H1 (cell line): Measurements from ENCODE around the gene RBM18. TPM values are rescaled to one million over a fixed set of nuclear protein-coding genes. Genes with fewer than 3 reads are reported as not detected.

ENCODE experiments used
- ATF2 ChIP-seq: IDR thresholded peaks from 2 replicates; pipeline ENCODE4 v1.6.1; 2012; ENCODE audit warnings: low read length, inconsistent platforms
- BCL11A ChIP-seq, 2 experiments: IDR thresholded peaks; one replicate each; pipeline ENCODE4 v1.6.1; 2011; ENCODE audit warnings: low read depth in 2 of 2, low read length in 2 of 2, mild to moderate bottlenecking in 2 of 2
- CBX8 ChIP-seq: fragments of 300-800, 300-1000 bp; sonication (generic); IDR thresholded peaks from 2 replicates; pipeline ENCODE4 v1.7.1; 2016; ENCODE audit warnings: low read depth, low read length, borderline replicate concordance
- CTCF ChIP-seq, 3 experiments: IDR thresholded peaks; 1 replicate in 2 of 3; 2 replicates in 1 of 3; pipeline versions ENCODE4 v1.5.1 to v1.6.1; 2011; ENCODE audit warnings: low read length in 3 of 3, mild to moderate bottlenecking in 3 of 3, inconsistent platforms in 2 of 3, low read depth in 1 of 3, moderate library complexity in 1 of 3; ENCODE audit not compliant: insufficient read depth in 1 of 3; ENCODE audit errors: control extremely low read depth in 1 of 3
- EGR1 ChIP-seq: IDR thresholded peaks from 2 replicates; pipeline ENCODE4 v1.6.1; 2011; ENCODE audit warnings: low read depth, low read length, borderline replicate concordance
- EZH2 ChIP-seq: fragments of 200-600 bp; sonication (generic); IDR thresholded peaks from 2 replicates; pipeline ENCODE4 v1.7.1; 2012; ENCODE audit warnings: low read depth, mild to moderate bottlenecking, moderate library complexity, low read length, inconsistent platforms; ENCODE audit not compliant: severe bottlenecking
- GABPA ChIP-seq: IDR thresholded peaks from 2 replicates; pipeline ENCODE4 v1.6.1; 2011; ENCODE audit warnings: mild to moderate bottlenecking, low read length, moderate library complexity, borderline replicate concordance; ENCODE audit not compliant: insufficient read depth
- GTF2F1 ChIP-seq: IDR thresholded peaks from 2 replicates; pipeline ENCODE4 v1.6.1; 2012; ENCODE audit warnings: low read depth, low read length, improper control_type of control experiment, borderline replicate concordance
- HDAC6 ChIP-seq: IDR thresholded peaks from one replicate; pipeline ENCODE4 v1.7.1; 2012; ENCODE audit warnings: low read depth, mild to moderate bottlenecking, inconsistent platforms, low read length, moderate library complexity
- KDM1A ChIP-seq: fragments of 200-600, 300-600 bp; sonication (generic); IDR thresholded peaks from 2 replicates; pipeline ENCODE4 v1.7.1; 2016; ENCODE audit warnings: mild to moderate bottlenecking, low read length, borderline replicate concordance
- POU5F1 ChIP-seq: IDR thresholded peaks from 2 replicates; pipeline ENCODE4 v1.6.1; 2011; ENCODE audit warnings: low read depth, mild to moderate bottlenecking, low read length, moderate library complexity
- RFX5 ChIP-seq: IDR thresholded peaks from 2 replicates; pipeline ENCODE4 v1.6.1; 2011; ENCODE audit warnings: low read depth, low read length, improper control_type of control experiment, borderline replicate concordance
- SAP30 ChIP-seq: fragments of 300-600 bp; sonication (generic); IDR thresholded peaks from 2 replicates; pipeline ENCODE4 v1.7.1; 2012; ENCODE audit warnings: low read length, moderate library complexity, mild to moderate bottlenecking, inconsistent platforms; ENCODE audit not compliant: insufficient read depth, insufficient replicate concordance
- SIRT6 ChIP-seq: IDR thresholded peaks from one replicate; pipeline ENCODE4 v1.7.1; 2012; ENCODE audit warnings: low read length, inconsistent platforms
- SP1 ChIP-seq: IDR thresholded peaks from 2 replicates; pipeline ENCODE4 v1.6.1; 2011; ENCODE audit warnings: low read depth, low read length
- SP4 ChIP-seq: IDR thresholded peaks from 2 replicates; pipeline ENCODE4 v1.6.1; 2012; ENCODE audit warnings: low read length, inconsistent platforms
- TAF1 ChIP-seq: IDR thresholded peaks from 2 replicates; pipeline ENCODE4 v1.6.1; 2011; ENCODE audit warnings: mild to moderate bottlenecking, low read depth, low read length
- TCF12 ChIP-seq: IDR thresholded peaks from 2 replicates; pipeline ENCODE4 v1.6.1; 2011; ENCODE audit warnings: low read depth, mild to moderate bottlenecking, low read length
- YY1 ChIP-seq: IDR thresholded peaks from 2 replicates; pipeline ENCODE4 v1.6.1; 2011; ENCODE audit warnings: low read depth, mild to moderate bottlenecking, low read length
- ZNF274 ChIP-seq: IDR thresholded peaks from 2 replicates; pipeline ENCODE4 v1.7.0; 2012; ENCODE audit warnings: low read length, borderline replicate concordance; ENCODE audit errors: extremely low read depth
- polyA plus RNA-seq, 7 experiments: library from polyadenylated mRNA; depleted of rRNA in 3 of 7; stranded (reverse) in 5 of 7; unstranded in 2 of 7; fragments of >200 nt in 5 of 7; fragments of 200-250 nt in 2 of 7; gene quantifications; 1 replicate in 5 of 7; 2 replicates in 1 of 7; 4 replicates in 1 of 7; pipeline versions ENCODE4 v1.2.1 to v1.2.3, GENCODE V29; 2011 to 2013; ENCODE audit warnings: missing spikeins in 2 of 7, mixed read lengths in 2 of 7
- total RNA-seq: library from RNA; stranded (reverse); fragmentation: NEBNext Ultra II Directional; extraction: Animal tissue kit (Norgen Biotek cat#: 25700); gene quantifications from 2 replicates; pipeline ENCODE4 v1.2.1, GENCODE V29; 2021

The RBM18 gene
- total and polyA plus RNA-seq, 2 of the 8 experiments (the other 6 are each of a cell fraction or from before 2014, with no cell fraction given) = 5.9 to 14.3 TPM

- TF ChIP-seq BCL11A (IDR thresholded peaks at IDR 0.05; ENCODE audit: low read depth in 2 of 2, low read length in 2 of 2) (no peak), ZNF274 (no peak), CBX8 (no peak), CTCF (IDR thresholded peaks at IDR 0.05; ENCODE audit: control extremely low read depth in 1 of 3, insufficient read depth in 1 of 3, low read depth in 1 of 3, low read length in 3 of 3) (no peak), EZH2 (no peak), GABPA (no peak), ATF2 (peak; percentile 78; the same call in 1 of the 2 replicates), SAP30 (peak; percentile 37), RFX5 (peak; percentile 16; the same call in 1 of the 2 replicates), KDM1A (no peak), HDAC6 (no peak), YY1 (no peak), EGR1 (peak; percentile 47; the same call in 1 of the 2 replicates), SP4 (0 out of 2 replicates have a peak, but pooled peaks have one; percentile 26), TAF1 (peak; percentile 65), POU5F1 (no peak), SIRT6 (no peak), GTF2F1 (no peak), SP1 (no peak), TCF12 (peak; percentile 45; the same call in 1 of the 2 replicates)
Measured at GRCh38 chr9:122264360-122265148, at the start of gene RBM18, which contains the start of gene MRRF (continued).
